HEK293T (cell line): ENCODE data around the gene ATP2C1.
"Not testable (repeated sequence)": the region's sequence is repeated elsewhere in the genome, so short reads cannot be mapped to it uniquely, and the experiment has no call there.

Source experiments
- CTCF ChIA-PET: fragments of 350-600 bp; formaldehyde crosslinking; extraction: SDS; loops from one replicate; lab custom pipeline; 2021; ENCODE audit warnings: antibody characterized with exemption, inconsistent platforms; lab: Yijun Ruan, JAX
- POLR2A ChIA-PET: fragments of 350-600 bp; formaldehyde crosslinking; extraction: SDS; loops from one replicate; lab custom pipeline; 2020; ENCODE audit warnings: antibody characterized with exemption, inconsistent platforms; lab: Yijun Ruan, JAX
- DNase-seq: peaks from one replicate; pipeline ENCODE4 v3.0.0; 2012; ENCODE audit warnings: mixed read lengths; ENCODE audit errors: extremely low spot score
- ARNT ChIP-seq: fragments of 450-650 bp; IDR thresholded peaks from 2 replicates; pipeline ENCODE4 v1.6.1; 2017; ENCODE audit warnings: mild to moderate bottlenecking
- BHLHE40 ChIP-seq: fragments of 450-650 bp; IDR thresholded peaks from 2 replicates; pipeline ENCODE4 v1.6.1; 2016; ENCODE audit warnings: mild to moderate bottlenecking, moderate library complexity, borderline replicate concordance
- CTBP1 ChIP-seq: fragments of 450-650 bp; IDR thresholded peaks from 2 replicates; pipeline ENCODE4 v1.6.1; 2016; ENCODE audit warnings: borderline replicate concordance
- ELF4 ChIP-seq: fragments of 450-650 bp; IDR thresholded peaks from 2 replicates; pipeline ENCODE4 v1.6.1; 2017; ENCODE audit warnings: antibody characterized with exemption
- FOXA1 ChIP-seq: fragments of 450-650 bp; IDR thresholded peaks from 2 replicates; pipeline ENCODE4 v1.6.1; 2016; ENCODE audit warnings: mild to moderate bottlenecking
- FOXK2 ChIP-seq: fragments of 450-650 bp; IDR thresholded peaks from 2 replicates; pipeline ENCODE4 v1.6.1; 2016; ENCODE audit warnings: mild to moderate bottlenecking
- FOXM1 ChIP-seq: fragments of 450-650 bp; IDR thresholded peaks from 2 replicates; pipeline ENCODE4 v1.6.1; 2017; ENCODE audit warnings: mild to moderate bottlenecking, borderline replicate concordance
- HDGF ChIP-seq: fragments of 450-650 bp; IDR thresholded peaks from 2 replicates; pipeline ENCODE4 v1.6.1; 2017; ENCODE audit warnings: antibody characterized with exemption, borderline replicate concordance
- L3MBTL2 ChIP-seq: fragments of 450-650 bp; conservative IDR thresholded peaks from 2 replicates; pipeline ENCODE4 v1.6.1; 2016; ENCODE audit warnings: mild to moderate bottlenecking
- LEF1 ChIP-seq: fragments of 450-650 bp; IDR thresholded peaks from 2 replicates; pipeline ENCODE4 v1.6.1; 2017; ENCODE audit warnings: mild to moderate bottlenecking, borderline replicate concordance
- NFRKB ChIP-seq: fragments of 450-650 bp; IDR thresholded peaks from 2 replicates; pipeline ENCODE4 v1.6.1; 2016; ENCODE audit warnings: mild to moderate bottlenecking, moderate library complexity
- SP1 ChIP-seq: fragments of 450-650 bp; IDR thresholded peaks from 2 replicates; pipeline ENCODE4 v1.6.1; 2017
- SUZ12 ChIP-seq: fragments of 450-650 bp; IDR thresholded peaks from 2 replicates; pipeline ENCODE4 v1.6.1; 2016; ENCODE audit warnings: mild to moderate bottlenecking
- TARDBP ChIP-seq: fragments of 450-650 bp; IDR thresholded peaks from 2 replicates; pipeline ENCODE4 v1.6.1; 2016
- ZNF384 ChIP-seq: fragments of 450-650 bp; IDR thresholded peaks from 2 replicates; pipeline ENCODE4 v1.6.1; 2016

The ATP2C1 gene

DNA sequence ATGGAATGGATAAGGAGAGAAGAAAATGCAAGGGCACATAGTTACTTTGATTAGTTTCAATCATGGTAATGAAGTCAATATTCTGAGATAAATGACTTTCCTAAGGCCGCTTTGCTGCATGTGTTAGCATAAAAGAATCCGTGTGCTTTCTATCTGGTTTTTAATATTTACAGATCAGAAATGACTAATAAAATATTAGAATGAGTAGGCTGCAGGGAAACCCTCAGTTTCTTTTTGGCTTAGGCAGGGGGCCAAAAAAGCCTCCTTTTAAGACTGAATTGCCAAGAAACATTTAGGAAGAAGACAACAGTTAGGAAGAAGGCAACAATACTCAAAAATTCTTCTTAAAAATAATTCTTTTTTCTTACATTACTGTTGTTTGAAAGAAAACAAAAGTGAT lies 144.4 kb downstream of the ATP2C1 start:
- ChIA-PET CTCF (no interaction called here), POLR2A (no interaction called here)
- TF ChIP-seq NFRKB (no peak), ZNF384 (no peak), FOXM1 (no peak), HDGF (no peak), CTBP1 (no peak), ARNT (no peak), TARDBP (no peak), ELF4 (no peak), FOXK2 (no peak)
- DNase-seq, result no peak

DNA sequence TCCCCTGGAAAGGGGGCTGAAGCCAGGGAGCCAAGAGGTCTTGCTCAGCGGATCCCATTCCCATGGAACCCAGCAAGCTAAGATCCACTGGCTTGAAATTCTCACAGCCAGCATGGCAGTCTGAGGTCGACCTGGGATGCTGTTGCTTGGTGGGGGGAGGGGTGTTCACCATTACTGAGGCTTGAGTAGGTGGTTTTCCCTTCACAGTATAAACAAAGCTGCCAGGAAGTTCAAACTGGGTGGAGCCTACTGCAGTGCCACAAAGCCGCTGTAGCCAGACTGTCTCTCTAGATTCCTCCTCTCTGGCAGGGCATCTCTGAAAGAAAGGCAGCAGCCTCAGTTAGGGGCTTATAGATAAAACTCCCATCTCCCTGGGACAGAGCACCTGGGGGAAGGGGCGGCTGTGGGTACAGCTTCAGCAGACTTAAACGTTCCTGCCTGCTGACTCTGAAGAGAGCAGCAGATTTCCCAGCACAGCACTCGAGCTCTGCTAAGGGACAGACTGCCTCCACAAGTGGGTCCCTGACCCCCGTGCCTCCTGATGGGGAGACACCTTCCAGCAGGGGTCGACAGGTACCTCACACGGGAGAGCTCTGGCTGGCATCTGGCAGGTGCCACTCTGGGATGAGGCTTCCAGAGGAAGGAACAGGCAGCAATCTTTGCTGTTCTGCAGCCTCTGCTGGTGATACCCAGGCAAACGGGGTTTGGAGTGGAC lies 148.5 kb downstream of the ATP2C1 start:
- CTCF ChIA-PET, POLR2A ChIA-PET, DNase-seq: not testable (repeated sequence)

DNA sequence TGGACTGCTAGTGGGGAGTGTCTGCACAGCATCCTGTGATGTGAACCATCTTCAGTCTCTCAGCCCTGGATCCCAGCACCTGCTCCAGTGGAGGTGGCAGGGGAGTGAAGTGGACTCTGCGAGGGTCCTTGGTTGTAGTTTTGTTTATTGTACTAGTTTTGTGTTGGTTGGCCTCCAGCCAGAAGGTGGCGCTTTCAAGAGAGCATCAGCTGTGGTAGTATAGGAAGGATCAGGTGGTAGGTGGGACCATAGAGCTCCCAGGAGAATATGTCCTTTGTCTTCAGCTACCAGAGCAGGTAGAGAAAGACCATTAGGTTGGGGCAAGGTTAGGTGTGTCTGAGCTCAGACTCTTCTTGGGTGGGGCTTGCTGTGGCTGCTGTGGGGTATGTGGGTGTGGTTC lies 153.7 kb downstream of the ATP2C1 start:
- ChIA-PET CTCF (no interaction called here), POLR2A (no interaction called here)
- TF ChIP-seq SUZ12 (no peak), NFRKB (no peak), ARNT (no peak), BHLHE40 (no peak)
- no peak for DNase-seq

DNA sequence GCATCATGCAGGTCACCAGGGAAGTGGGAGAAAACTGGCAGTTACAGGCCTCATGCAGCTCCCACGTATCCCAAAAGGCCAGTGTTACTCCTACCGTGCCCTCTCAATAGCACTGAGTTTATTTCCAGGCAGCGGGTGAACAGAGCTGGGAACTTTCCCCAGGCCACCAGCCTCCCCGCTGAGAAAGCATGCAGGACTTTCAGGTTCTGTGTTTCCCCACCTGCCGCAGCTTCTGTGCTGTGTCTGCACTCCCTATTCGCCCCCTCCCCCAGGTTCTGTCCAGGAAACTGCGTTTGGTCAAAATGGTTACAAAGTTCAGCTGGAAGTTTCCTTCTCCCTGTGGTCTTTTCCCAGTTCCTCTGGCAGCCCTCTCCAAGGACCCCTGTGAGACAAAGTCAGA lies 154.1 kb downstream of the ATP2C1 start:
- CTCF ChIA-PET, result no interaction called here
- TF ChIP-seq TARDBP (no peak), ZNF384 (no peak), ELF4 (no peak)

DNA sequence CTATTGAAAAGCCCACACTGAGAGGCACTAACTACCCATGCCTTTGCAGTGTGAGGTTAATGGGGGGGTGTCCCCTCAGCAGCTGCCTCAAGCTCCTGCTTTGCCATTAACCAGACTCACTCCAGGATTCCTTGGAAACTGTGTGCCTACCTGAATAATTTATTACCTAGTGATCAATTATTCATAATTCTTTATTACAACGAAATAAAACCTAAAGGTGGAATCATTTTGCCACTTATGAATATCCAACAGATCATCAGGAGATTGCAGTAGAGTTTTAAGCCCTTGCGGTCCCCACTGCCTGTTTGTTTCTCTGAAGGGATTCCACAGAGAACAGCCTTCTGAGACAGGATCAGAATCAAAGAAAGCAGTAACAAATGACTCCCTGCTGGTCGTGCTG lies 156.1 kb downstream of the ATP2C1 start:
- ChIA-PET POLR2A (no interaction called here), CTCF (interaction anchor here (0.6 kb wide), 1 partner anchor 295 kb away, joined by 4 read pairs; no protein-coding TSS in a partner anchor)
- no peak for TF ChIP-seq TARDBP
- TF ChIP-seq NFRKB, result no peak
- no peak for TF ChIP-seq HDGF
- DNase-seq, result no peak

More for the DNA sequence above, 154.1 kb downstream of the ATP2C1 start:
- POLR2A ChIA-PET, result no interaction called here
- no peak for DNase-seq

DNA sequence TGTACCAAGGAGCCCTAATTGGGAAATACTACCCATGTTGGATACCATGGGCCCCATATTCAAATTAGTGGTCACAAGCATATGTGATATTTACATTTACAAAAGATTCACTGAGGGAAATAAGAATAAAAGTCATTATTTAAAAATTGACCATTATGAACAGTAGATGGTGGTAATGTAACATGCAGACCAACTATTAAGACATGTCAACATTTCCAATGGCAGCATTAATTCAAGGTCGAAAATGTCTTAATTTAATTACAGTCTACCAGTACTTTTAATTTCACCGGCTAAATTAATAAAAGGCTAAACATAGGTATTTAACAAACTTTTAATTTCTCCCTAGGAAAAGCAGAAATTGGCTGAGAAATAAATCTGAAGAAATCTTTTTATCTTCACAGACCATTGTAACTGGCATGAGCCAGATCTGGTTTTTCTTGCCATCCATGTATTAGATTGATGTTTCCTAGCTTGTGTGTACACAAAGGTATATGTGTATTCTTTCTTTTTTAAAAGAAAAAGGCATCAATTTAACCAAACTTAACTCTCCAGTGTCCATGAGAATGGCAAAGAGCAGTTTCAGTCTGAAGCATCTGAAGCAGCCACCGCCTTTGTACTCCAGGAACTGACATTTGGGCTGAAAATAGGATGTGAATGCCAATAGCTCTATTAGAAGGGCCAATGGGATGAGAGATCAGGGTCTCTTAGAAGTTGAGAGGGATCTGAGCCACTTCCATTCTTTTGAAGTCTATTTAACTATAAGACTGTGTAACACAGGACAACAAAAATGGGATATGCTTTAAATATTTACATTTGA lies 159.4 kb downstream of the ATP2C1 start:
- DNase-seq, result no peak
- POLR2A ChIA-PET, result no interaction called here
- CTCF ChIA-PET, result no interaction called here
- TF ChIP-seq ARNT (no peak), ZNF384 (no peak), FOXK2 (no peak), CTBP1 (no peak), FOXA1 (no peak), SP1 (no peak), ELF4 (no peak), NFRKB (no peak), SUZ12 (no peak), BHLHE40 (no peak), TARDBP (no peak), L3MBTL2 (no peak), LEF1 (no peak), FOXM1 (no peak)
